ENCODE data around the gene IYD.

The IYD gene

GRCh38 chr6:150342126-150342525, 26.7 kb upstream of the IYD start:
- Histone ChIP-seq H3K4me3 (ENCODE audit: low read length, poor library complexity, severe bottlenecking) (no peak overlapping the region), H3K79me2 (ENCODE audit: insufficient read depth, low read length) (no peaks in the 10 kb centered on the region), H3K9me3 (ENCODE audit: insufficient read depth, low read depth, low read length) (no peaks in the 10 kb centered on the region), H3K36me3 (ENCODE audit: insufficient read depth, low read length) (no peaks in the 10 kb centered on the region), H3K9me2 (replicated peaks; ENCODE audit: low read depth, low read length) (no peaks in the 10 kb centered on the region), H3K27me3 (ENCODE audit: insufficient read depth, low read length, poor library complexity, severe bottlenecking) (no peaks in the 10 kb centered on the region), H3K4me2 (ENCODE audit: low read depth, low read length, poor library complexity, severe bottlenecking) (no peak overlapping the region), H4K20me1 (ENCODE audit: insufficient read depth, low read length, poor library complexity, severe bottlenecking) (no peaks in the 10 kb centered on the region), H3K4me1 (ENCODE audit: insufficient read depth, low read length, poor library complexity, severe bottlenecking) (no peaks in the 10 kb centered on the region), H3F3A (ENCODE audit: low read depth) (no peaks in the 10 kb centered on the region), H2AFZ (ENCODE audit: low read length) (no peak overlapping the region), H3K9ac (ENCODE audit: low read depth, low read length, poor library complexity, severe bottlenecking) (no peak overlapping the region)
- no peak for TF ChIP-seq CTCF (conservative IDR thresholded peaks at IDR 0.05; ENCODE audit: low read length)
- no peak for TF ChIP-seq EZH2phosphoT487 (IDR thresholded peaks at IDR 0.05; ENCODE audit: borderline replicate concordance)

GRCh38 chr6:150343434-150343833, 25.4 kb upstream of the IYD start:
- no peak overlapping the region for H3K4me2 ChIP-seq (ENCODE audit: low read depth, low read length, poor library complexity, severe bottlenecking)
- H3F3A ChIP-seq (ENCODE audit: low read depth) = no peaks in the 10 kb centered on the region
- no peak overlapping the region for H2AFZ ChIP-seq (ENCODE audit: low read length)
- no peaks in the 10 kb centered on the region for H3K79me2 ChIP-seq (ENCODE audit: insufficient read depth, low read length)
- no peaks in the 10 kb centered on the region for H3K9me3 ChIP-seq (ENCODE audit: insufficient read depth, low read depth, low read length)
- TF ChIP-seq EZH2phosphoT487 (IDR thresholded peaks at IDR 0.05; ENCODE audit: borderline replicate concordance) (no peak), CTCF (conservative IDR thresholded peaks at IDR 0.05; ENCODE audit: low read length) (no peak)
- H3K36me3 ChIP-seq (ENCODE audit: insufficient read depth, low read length) = no peaks in the 10 kb centered on the region
- no peaks in the 10 kb centered on the region for H3K9me2 ChIP-seq (replicated peaks; ENCODE audit: low read depth, low read length)
- H3K4me3 ChIP-seq (ENCODE audit: low read length, poor library complexity, severe bottlenecking) = no peak overlapping the region
- H3K4me1 ChIP-seq (ENCODE audit: insufficient read depth, low read length, poor library complexity, severe bottlenecking) = no peaks in the 10 kb centered on the region
- no peak overlapping the region for H3K9ac ChIP-seq (ENCODE audit: low read depth, low read length, poor library complexity, severe bottlenecking)
- H3K27me3 ChIP-seq (ENCODE audit: insufficient read depth, low read length, poor library complexity, severe bottlenecking) = no peaks in the 10 kb centered on the region
- H4K20me1 ChIP-seq (ENCODE audit: insufficient read depth, low read length, poor library complexity, severe bottlenecking) = no peaks in the 10 kb centered on the region

GRCh38 chr6:150345781-150346180, 23.0 kb upstream of the IYD start:
- H3K36me3 ChIP-seq (ENCODE audit: insufficient read depth, low read length) = no peaks in the 10 kb centered on the region
- no peaks in the 10 kb centered on the region for H3F3A ChIP-seq (ENCODE audit: low read depth)
- H3K4me2 ChIP-seq (ENCODE audit: low read depth, low read length, poor library complexity, severe bottlenecking) = no peak overlapping the region
- no peak overlapping the region for H3K4me3 ChIP-seq (ENCODE audit: low read length, poor library complexity, severe bottlenecking)
- H4K20me1 ChIP-seq (ENCODE audit: insufficient read depth, low read length, poor library complexity, severe bottlenecking) = no peaks in the 10 kb centered on the region
- no peaks in the 10 kb centered on the region for H3K4me1 ChIP-seq (ENCODE audit: insufficient read depth, low read length, poor library complexity, severe bottlenecking)
- H3K9me2 ChIP-seq (replicated peaks; ENCODE audit: low read depth, low read length) = no peaks in the 10 kb centered on the region
- H3K27me3 ChIP-seq (ENCODE audit: insufficient read depth, low read length, poor library complexity, severe bottlenecking) = no peaks in the 10 kb centered on the region
- TF ChIP-seq CTCF (conservative IDR thresholded peaks at IDR 0.05; ENCODE audit: low read length) (no peak), EZH2phosphoT487 (IDR thresholded peaks at IDR 0.05; ENCODE audit: borderline replicate concordance) (no peak)
- no peak overlapping the region for H3K9ac ChIP-seq (ENCODE audit: low read depth, low read length, poor library complexity, severe bottlenecking)
- H3K9me3 ChIP-seq (ENCODE audit: insufficient read depth, low read depth, low read length) = no peaks in the 10 kb centered on the region
- H3K79me2 ChIP-seq (ENCODE audit: insufficient read depth, low read length) = no peaks in the 10 kb centered on the region
- no peak overlapping the region for H2AFZ ChIP-seq (ENCODE audit: low read length)

Measured in Loucy (cell line).